Sigmoid colon (tissue), 3 donors: ENCODE data around the gene NSUN7.

Experiments used
- POLR2A ChIP-seq, 2 donors: fragments of 450-650 bp; IDR thresholded peaks; one replicate each; pipeline ENCODE4 v1.6.1; 2016; ENCODE audit warnings: antibody characterized with exemption in 2 of 2, mild to moderate bottlenecking in 2 of 2, moderate library complexity in 2 of 2
- TF ChIP-seq, protein P1 (sequence below), 4 experiments: fragments of 450-650 bp in 3 of 4; fragments of 200-600 bp in 1 of 4; IDR thresholded peaks; one replicate each; pipeline ENCODE4 v1.5.1; 2016 to 2019; ENCODE audit warnings: antibody characterized with exemption in 4 of 4, mild to moderate bottlenecking in 3 of 4, moderate library complexity in 2 of 4

DNA sequence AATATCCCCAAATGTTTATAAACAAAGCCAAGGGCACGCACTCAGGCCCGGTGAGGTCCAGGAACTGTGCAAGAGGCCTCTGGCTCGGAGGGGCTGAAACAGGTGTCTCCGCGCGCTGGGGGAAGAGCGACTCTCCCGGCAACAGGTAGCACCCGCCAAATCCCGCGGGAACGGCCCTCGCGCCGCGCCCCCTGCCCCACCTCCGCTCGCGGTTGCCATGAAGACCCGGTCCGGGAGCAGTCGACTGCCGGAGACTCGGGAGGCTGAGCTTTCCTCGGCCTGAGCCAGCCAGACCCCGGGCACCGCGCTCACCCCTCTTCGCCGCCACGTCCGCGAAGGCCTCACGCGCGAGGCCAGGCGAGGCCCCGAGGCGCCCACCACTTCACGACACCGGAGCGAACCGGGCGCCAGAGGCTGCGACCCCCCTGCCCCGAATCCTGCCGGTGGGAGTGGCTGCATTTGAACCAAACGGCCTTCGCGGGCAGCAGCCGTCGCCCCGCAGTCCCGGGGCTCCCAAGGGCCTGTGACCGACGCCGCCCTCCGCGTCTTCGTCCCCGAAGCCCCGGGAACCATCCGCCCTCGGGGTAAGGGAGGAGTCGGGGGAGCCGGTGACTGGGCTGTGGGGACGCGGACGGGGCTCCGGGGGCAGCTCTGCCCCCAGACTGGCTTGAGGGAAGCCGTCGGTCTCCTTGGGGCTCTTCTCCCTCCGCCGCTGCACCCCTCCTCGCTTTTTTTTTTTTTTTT lies at the start of gene NSUN7:
- TF ChIP-seq, protein P1, sequence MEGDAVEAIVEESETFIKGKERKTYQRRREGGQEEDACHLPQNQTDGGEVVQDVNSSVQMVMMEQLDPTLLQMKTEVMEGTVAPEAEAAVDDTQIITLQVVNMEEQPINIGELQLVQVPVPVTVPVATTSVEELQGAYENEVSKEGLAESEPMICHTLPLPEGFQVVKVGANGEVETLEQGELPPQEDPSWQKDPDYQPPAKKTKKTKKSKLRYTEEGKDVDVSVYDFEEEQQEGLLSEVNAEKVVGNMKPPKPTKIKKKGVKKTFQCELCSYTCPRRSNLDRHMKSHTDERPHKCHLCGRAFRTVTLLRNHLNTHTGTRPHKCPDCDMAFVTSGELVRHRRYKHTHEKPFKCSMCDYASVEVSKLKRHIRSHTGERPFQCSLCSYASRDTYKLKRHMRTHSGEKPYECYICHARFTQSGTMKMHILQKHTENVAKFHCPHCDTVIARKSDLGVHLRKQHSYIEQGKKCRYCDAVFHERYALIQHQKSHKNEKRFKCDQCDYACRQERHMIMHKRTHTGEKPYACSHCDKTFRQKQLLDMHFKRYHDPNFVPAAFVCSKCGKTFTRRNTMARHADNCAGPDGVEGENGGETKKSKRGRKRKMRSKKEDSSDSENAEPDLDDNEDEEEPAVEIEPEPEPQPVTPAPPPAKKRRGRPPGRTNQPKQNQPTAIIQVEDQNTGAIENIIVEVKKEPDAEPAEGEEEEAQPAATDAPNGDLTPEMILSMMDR (IDR thresholded peaks at IDR 0.05): no peak
- no peak for TF ChIP-seq POLR2A (IDR thresholded peaks at IDR 0.05)
